Right cardiac atrium (tissue), 5 donors: ENCODE measurements around the gene VTCN1. TPM values are rescaled to one million over a fixed set of nuclear protein-coding genes. Genes with fewer than 3 reads are reported as not detected.
A peak's percentile ranks its signal among the peaks of the same experiment; 100 is the strongest.
"Not testable (repeated sequence)": the region's sequence is repeated elsewhere in the genome, so short reads cannot be mapped to it uniquely, and the experiment has no call there.

Source experiments
- ATAC-seq, 2 donors: fragments of 200-7000 bp; cut with Tn5 transposase; one replicate each; pipeline versions ENCODE4 v1.8.0 to v1.9.1; 2020; ENCODE audit warnings: moderate library complexity in 2 of 2, mild to moderate bottlenecking in 1 of 2
- DNase-seq, 3 donors: peaks; one replicate each; pipeline ENCODE4 v3.0.0-alpha.2; 2020
- H3K27ac ChIP-seq: one replicate; pipeline ENCODE4 v1.5.1; 2013; ENCODE audit warnings: mild to moderate bottlenecking, low read length, control low read depth, moderate library complexity
- H3K27me3 ChIP-seq: one replicate; pipeline ENCODE4 v1.6.1; 2013; ENCODE audit not compliant: control insufficient read depth, insufficient read depth
- H3K4me1 ChIP-seq: one replicate; pipeline ENCODE4 v1.6.1; 2013; ENCODE audit warnings: low read length; ENCODE audit not compliant: control insufficient read depth, insufficient read depth
- H3K4me3 ChIP-seq: one replicate; pipeline ENCODE4 v1.5.1; 2013; ENCODE audit warnings: low read length, control low read depth
- H3K9me3 ChIP-seq: one replicate; pipeline ENCODE4 v1.6.1; 2013; ENCODE audit warnings: low read length; ENCODE audit not compliant: control insufficient read depth
- WGBS: extraction: QIAGEN DNeasy Blood & Tissue Kit; methylation state at CpG from one replicate; pipeline ENCODE4 v1.1.7; 2013; 5-methylcytosine and 5-hydroxymethylcytosine counted together
- intact Hi-C, 4 donors: fragments of 100-400 bp; cut with DNase I; formaldehyde crosslinking; loops; one replicate each; pipeline versions ENCODE4 v1.11.0 to v1.14.0; 2022 to 2023
- polyA plus RNA-seq: library from polyadenylated mRNA; stranded (reverse); fragments of 200-250 nt; gene quantifications from one replicate; pipeline ENCODE4 v1.2.3, GENCODE V29; 2013
- total RNA-seq, 4 donors: library from RNA; stranded (reverse); fragmentation: NEBNext Ultra II Directional; extraction: Animal tissue kit (Norgen Biotek cat#: 25700); gene quantifications; one replicate each; pipeline ENCODE4 v1.2.1, GENCODE V29; 2021
- donor health status: healthy with polysubstance abuse.
- donor health status: DM: no; HTN: yes; CAD: no.
- donor health status: DM: no; HTN: no; CAD: no.
- donor health status: DM: no; HTN: yes; CAD: no; lungs with severe emphysema.
- donor health status: DM: yes; HTN: yes; CAD: no.

The VTCN1 gene
- total and polyA plus RNA-seq, 5 donors = 0.05 to 0.25 (median 0.11) TPM; not detected in 2

DNA sequence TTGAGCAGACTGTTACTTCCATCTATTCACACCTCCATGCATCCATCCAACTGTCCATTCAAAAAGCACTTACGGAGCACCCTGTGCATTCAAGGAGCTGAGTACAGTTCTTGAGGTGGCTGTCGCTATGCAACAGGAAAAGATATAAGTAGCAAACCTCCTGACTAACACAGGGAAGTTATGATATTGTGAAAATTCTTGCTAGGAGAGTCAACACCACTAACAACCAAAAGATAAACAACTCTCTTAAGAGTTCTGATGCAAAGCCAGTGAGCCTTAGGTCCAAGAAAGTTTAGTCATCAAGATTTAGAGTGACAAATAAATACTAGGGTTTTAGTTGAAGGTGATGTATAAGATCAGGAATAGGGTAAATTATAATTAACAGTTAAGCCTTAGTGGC is 44.7 kb downstream of the VTCN1 start:
- ATAC-seq (no peak), DNase-seq (no peak)
- 100% methylated on average over 2 of the region's 2 CpGs for WGBS
- Histone ChIP-seq H3K4me3 (no peak overlapping the region), H3K9me3 (no peaks in the 10 kb centered on the region), H3K27me3 (no peaks in the 10 kb centered on the region), H3K27ac (no peak overlapping the region), H3K4me1 (no peaks in the 10 kb centered on the region)
- intact Hi-C loops = no loop called here

DNA sequence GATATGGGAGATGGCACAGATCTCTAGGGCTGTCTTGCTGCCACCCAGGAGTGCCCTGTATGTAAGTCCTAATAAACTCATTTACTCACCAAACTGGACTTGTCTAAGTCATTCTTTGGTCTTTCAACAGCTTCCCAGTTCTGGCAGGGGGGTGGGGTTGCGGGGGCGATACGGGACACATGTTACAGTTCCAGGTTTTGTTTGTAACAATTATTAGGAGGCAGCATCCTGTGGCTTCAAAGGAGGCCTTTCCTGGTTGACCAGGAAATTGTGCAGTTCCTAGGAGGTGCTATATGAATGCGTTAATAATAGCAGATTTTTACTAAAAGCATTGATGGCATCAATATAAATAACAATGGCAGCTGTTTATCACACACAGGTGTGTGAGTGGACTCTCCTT is 46.5 kb downstream of the VTCN1 start:
- no peaks in the 10 kb centered on the region for H3K9me3 ChIP-seq
- no peaks in the 10 kb centered on the region for H3K4me1 ChIP-seq
- no peak for DNase-seq
- no peak overlapping the region for H3K27ac ChIP-seq
- WGBS = 69% methylated on average over 4 of the region's 4 CpGs
- no peak overlapping the region for H3K4me3 ChIP-seq
- no peaks in the 10 kb centered on the region for H3K27me3 ChIP-seq
- intact Hi-C loops = no loop called here
- no peak for ATAC-seq

DNA sequence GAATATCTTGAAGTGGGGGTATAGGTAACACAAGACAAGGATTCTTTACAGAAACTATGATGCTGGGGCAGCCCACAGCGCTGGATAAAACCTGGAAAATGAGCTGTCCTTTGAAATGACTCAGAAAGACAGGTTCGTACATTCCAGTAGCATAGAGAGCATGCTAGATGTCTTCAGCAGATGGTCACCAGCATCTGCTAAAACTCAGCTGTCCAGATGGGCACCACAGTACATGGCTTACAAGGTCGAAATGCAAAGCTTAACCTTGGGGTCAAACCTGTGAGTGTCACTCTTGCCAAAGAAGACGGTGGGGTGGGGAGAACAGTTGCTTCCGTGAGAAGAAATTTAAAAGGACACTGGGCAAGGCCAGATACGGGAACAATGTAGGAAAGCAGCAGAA is 47.9 kb downstream of the VTCN1 start:
- intact Hi-C loops = no loop called here
- DNase-seq = no peak
- no peaks in the 10 kb centered on the region for H3K4me1 ChIP-seq
- H3K27me3 ChIP-seq = no peaks in the 10 kb centered on the region
- no peak for ATAC-seq
- H3K4me3 ChIP-seq = no peak overlapping the region
- H3K9me3 ChIP-seq = no peaks in the 10 kb centered on the region
- WGBS = 87% methylated on average over 6 of the region's 6 CpGs
- H3K27ac ChIP-seq = no peak overlapping the region

DNA sequence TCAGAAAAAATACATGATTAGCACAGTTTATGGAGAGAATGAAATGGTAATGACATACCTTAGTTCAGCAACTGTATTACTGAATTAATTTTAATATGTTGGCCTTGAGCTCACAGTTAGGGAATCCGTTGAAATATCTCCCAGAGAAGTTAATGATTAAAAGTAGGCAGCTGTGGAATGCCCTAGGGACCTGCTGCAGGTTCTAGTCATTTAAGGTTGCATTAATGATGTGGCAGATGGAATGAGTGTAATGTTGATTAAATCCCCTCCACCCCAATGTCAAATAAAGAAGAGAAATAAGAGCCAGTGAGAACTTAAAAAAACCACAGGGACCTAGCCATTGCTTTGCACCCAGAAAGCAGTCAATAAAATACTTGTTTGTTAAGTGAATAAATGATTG is 48.8 kb downstream of the VTCN1 start:
- Histone ChIP-seq H3K27me3 (no peaks in the 10 kb centered on the region), H3K27ac (no peak overlapping the region), H3K9me3 (no peaks in the 10 kb centered on the region), H3K4me3 (no peak overlapping the region), H3K4me1 (no peaks in the 10 kb centered on the region)
- no peak for DNase-seq
- ATAC-seq = no peak
- intact Hi-C loops = no loop called here
- 68% methylated on average over 1 of the region's 1 CpG for WGBS

DNA sequence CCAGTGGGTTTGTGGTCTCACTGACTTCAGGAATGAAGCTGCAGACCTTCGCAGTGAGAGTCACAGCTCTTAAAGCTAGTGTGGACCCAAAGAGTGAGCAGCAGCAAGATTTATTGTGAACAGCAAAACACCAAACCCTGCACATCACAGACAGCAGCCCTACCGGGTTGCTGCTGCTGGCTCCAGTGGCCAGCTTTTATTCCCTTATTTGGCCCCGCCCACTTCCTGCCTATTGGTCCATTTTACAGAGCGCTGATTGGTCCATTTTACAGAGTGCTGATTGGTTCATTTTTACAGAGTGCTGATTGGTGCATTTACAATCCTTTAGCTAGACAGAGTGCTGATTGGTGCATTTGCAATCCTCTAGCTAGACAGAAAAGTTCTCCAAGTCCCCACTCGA is 59.4 kb downstream of the VTCN1 start:
- H3K27me3 ChIP-seq, ATAC-seq, H3K27ac ChIP-seq, H3K4me3 ChIP-seq, DNase-seq, intact Hi-C loops, H3K4me1 ChIP-seq, H3K9me3 ChIP-seq: not testable (repeated sequence)
- 89% methylated on average over 5 of the region's 5 CpGs for WGBS

DNA sequence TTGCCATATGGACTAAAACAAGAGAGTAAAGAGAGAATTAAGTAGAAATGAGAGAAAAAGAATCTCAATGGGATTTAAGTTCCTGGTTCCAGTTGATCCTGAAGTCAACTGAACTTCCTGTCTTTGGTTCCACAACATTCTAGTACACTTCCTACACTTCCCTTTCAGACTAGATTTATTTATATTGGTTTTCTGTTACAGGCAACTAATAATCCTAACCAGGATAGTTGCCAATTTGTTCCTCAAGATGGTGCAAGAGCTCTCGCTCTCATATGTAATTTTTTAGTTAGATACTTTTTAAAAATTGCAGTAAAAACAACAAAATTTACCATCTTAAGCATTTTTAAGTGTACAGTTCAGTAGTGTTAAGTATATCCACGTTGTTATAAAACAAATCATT is 60.4 kb downstream of the VTCN1 start:
- intact Hi-C loops = no loop called here
- peaks cover 2% of the 10 kb centered on the region for H3K4me1 ChIP-seq
- DNase-seq = no peak
- WGBS = 80% methylated on average over 2 of the region's 2 CpGs
- ATAC-seq = no peak
- H3K27ac ChIP-seq = no peak overlapping the region
- H3K4me3 ChIP-seq = no peak overlapping the region
- H3K9me3 ChIP-seq = no peaks in the 10 kb centered on the region
- H3K27me3 ChIP-seq = no peaks in the 10 kb centered on the region

DNA sequence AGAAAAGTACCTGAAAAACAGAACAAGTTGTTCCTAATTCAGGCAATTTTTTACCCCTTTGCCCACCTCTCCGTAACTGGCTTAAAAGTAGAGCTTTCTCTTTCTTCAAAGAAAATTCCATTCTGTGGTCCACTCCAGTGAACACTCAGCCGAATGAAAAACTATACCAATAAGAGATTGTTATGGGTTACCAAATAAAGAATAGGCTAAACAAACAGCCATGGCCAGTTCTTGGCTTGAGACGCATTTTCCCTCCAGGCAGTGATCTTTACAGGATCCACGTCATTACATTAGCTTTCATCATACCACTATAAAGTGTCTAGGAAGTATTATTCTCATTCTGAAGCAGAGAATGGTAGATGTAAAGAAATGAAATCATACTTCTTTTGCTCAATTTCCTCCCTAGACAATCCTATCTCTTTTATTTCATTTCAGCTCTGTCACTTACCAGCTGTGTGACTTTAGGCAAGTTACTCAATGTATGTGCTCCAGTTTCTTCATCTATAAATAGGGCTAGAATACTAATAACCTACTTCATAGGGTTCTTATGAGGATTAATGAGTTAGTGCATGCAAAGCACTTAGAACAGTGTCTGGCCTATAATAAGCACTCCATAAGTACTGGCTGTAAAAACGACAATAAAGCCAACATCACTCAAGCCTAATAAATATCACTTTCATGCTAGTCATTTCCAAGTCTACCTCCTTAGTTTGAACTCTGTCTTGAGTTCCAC is 62.7 kb downstream of the VTCN1 start:
- Histone ChIP-seq H3K9me3 (no peaks in the 10 kb centered on the region), H3K27me3 (no peaks in the 10 kb centered on the region), H3K27ac (peak overlapping the region; percentile 77), H3K4me3 (peak overlapping the region; percentile 57), H3K4me1 (peaks cover 2% of the 10 kb centered on the region)
- no peak for ATAC-seq
- intact Hi-C loops = no loop called here
- no peak for DNase-seq
- 71% methylated on average over 5 of the region's 5 CpGs for WGBS

DNA sequence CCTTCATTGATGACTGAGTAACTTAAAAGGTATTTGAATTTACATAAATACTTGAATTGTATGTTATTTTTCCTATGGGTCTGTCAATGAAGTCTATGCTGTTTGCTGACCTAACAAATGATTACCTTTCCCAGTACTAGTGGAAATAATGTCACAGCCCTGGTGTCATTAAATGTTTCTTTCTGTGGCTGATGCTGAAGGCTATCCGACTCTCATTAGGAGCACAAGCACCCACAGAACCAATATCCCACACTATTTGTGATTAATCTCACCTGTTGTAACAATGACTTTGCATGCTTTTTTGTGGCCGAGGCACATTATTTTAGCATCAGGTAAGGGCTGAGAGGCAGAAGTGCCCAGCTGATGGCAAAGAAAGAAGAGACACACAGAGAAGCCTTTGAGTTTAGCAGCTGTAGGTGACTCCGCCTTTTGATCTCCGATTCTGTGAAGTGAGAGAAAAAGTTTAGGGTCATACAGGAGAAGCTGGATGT is 63.3 kb downstream of the VTCN1 start:
- H3K9me3 ChIP-seq = no peaks in the 10 kb centered on the region
- ATAC-seq (no peak), DNase-seq (no peak)
- intact Hi-C loops = no loop called here
- H3K27ac ChIP-seq = peak overlapping the region; percentile 77
- H3K4me3 ChIP-seq = peak overlapping the region; percentile 57
- 59% methylated on average over 4 of the region's 4 CpGs for WGBS
- H3K27me3 ChIP-seq = no peaks in the 10 kb centered on the region
- H3K4me1 ChIP-seq = peaks cover 2% of the 10 kb centered on the region

DNA sequence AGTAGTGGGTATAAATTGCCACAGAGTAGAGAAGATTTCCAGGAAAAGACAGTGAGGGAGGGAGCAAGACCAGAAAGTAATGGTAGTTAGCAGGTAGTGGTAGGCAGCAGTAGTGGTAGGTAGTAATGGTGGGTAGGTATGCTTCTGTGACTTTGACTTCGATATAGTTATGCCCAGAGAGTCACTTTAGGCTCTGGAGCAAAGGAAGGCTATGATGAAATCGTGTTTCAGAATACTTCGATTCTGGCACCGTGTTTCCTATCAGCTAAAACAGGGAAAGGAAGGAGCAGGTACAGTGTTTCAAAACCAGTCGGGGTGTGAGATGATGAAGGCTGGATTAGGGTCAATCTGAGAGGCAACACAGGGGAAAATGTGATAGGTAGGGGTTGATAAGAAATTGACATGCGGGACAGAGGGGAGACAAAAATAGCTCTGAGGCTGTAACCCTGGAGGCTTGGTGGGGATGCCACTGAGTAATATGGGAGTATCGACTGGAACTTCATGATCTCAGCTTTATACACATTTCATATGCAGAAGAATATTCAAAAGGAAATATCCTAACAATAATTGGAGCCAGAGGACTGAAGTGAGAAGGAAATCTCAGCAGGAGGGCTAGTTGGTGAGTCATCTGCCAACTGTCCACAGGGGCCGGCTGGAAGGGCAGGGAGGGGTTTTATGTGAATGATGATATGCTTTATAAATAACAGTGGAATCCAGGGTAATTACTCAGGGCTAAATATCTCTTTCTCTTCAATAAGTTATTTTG is 64.0 kb downstream of the VTCN1 start:
- intact Hi-C loops = no loop called here

DNA sequence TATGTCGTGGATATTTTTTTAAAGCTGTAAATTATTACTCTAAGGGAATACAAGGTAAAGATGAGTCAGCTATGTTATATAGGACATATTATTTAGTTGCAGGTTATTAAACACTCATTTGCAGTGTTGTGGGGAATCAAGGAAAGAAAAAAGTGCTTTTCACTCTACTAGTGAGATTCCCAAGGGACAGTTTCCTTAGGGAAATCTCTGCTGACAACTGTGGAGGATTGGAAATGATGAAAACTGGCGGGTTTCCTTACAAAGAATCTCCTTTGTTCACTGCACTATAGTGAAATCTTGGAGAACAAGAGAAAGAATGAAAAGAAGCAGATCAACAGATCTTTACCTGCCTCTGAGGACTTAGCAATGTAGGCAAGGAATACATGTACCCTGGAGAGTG is 64.7 kb downstream of the VTCN1 start:
- Histone ChIP-seq H3K27me3 (no peaks in the 10 kb centered on the region), H3K4me1 (peaks cover 2% of the 10 kb centered on the region), H3K27ac (no peak overlapping the region), H3K9me3 (no peaks in the 10 kb centered on the region), H3K4me3 (no peak overlapping the region)
- DNase-seq (no peak), ATAC-seq (no peak)
- intact Hi-C loops = no loop called here
- 83% methylated on average over 2 of the region's 2 CpGs for WGBS

More for the DNA sequence above, 64.0 kb downstream of the VTCN1 start:
- Histone ChIP-seq H3K9me3 (no peaks in the 10 kb centered on the region), H3K27me3 (no peaks in the 10 kb centered on the region), H3K27ac (peak overlapping the region; percentile 89), H3K4me3 (peak overlapping the region; percentile 57), H3K4me1 (peaks cover 2% of the 10 kb centered on the region)
- ATAC-seq = peak in 1 of 2 donors; percentile 56
- 39% methylated on average over 8 of the region's 8 CpGs for WGBS
- DNase-seq = no peak

DNA sequence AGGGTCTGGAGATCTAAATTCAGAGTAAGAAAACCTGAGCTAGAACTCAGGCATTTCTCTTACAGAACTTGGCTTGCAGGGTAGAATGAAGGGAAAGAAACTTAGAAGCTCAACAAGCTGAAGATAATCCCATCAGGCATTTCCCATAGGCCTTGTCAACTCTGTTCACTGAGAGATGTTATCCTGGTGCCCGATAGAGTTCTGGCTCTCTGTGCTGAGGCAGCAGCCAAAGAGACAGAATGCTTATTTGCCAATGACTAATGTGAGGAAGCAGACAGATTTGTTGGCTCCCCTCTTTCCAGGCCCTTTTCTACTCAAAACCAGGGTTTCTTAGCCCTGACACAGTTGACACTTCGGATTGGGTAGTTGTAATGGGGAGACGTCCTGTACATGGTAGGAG is 66.9 kb downstream of the VTCN1 start:
- H3K27ac ChIP-seq = no peak overlapping the region
- ATAC-seq = peak; percentile 27 to 39
- 57% methylated on average over 3 of the region's 3 CpGs for WGBS

More for the DNA sequence above, 66.9 kb downstream of the VTCN1 start:
- Histone ChIP-seq H3K9me3 (no peaks in the 10 kb centered on the region), H3K4me1 (peaks cover 2% of the 10 kb centered on the region), H3K27me3 (no peaks in the 10 kb centered on the region), H3K4me3 (no peak overlapping the region)
- DNase-seq = no peak
- intact Hi-C loops = no loop called here
